NCI-H187 (cell line): ENCODE data around the gene IDH2.
"Not testable (repeated sequence)": the region's sequence is repeated elsewhere in the genome, so short reads cannot be mapped to it uniquely, and the experiment has no call there.

Source experiments
- DNase-seq, 2 experiments: peaks; one replicate each; lab custom pipeline; 2025; lab: John Stamatoyannopoulos, UW

IDH2 gene

DNA sequence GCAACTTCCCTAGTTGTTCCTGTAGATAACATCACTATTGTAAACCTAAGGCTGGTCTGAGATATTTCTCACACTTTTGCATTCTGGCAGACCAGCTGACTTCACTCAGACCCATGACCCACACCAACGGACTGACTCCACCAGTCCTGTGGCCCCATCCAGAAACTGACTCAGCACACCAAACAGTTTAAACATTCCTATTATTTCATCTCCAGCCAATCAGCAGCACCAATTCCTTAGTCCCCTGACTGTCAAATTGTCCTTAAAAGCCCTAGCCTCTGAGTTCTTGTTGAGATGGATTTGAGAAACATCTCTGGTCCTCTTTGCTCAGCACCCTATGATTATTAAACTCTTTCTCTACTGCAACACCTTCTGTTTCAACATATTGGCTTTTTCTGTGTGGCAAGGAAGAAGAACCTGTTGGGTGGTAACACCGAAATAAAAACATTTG is 12.2 kb upstream of the IDH2 start:
- no peak for DNase-seq

- no peak for DNase-seq
Measured at GRCh38 chr15:90113166-90113565, 10.9 kb upstream of the IDH2 start.

- DNase-seq = not testable (repeated sequence)
Measured at GRCh38 chr15:90109163-90109751, 7.0 kb upstream of the IDH2 start.

- DNase-seq = not testable (repeated sequence)
Measured at GRCh38 chr15:90108038-90108437, 5.8 kb upstream of the IDH2 start.

DNA sequence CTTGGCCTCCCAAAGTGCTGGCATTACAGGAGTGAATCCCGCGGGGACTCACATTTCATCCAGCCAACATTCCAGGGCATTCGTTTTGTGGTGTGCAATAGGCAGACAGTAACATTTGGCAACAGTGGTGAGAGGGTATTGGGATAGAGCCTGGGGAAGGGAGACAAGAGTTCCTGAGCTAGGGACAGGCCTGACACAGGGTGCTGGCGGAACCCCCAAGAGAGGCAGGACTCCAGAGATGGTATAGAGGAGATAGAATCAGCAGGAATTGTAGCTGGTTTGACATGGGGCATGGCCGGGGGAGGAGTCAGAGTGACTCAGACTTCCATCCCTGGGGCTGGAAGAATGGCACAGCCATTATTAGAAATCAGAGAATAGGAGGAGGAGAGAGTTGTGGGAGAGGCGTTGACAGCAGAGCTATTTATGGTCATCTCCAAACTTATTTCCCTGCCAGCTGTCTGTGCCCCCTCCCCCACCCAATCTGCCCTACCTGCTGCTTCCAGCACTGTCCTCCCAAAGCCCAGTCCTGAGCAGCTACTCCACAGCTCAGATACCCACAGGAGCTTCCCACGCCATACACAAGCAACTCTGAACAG is 4.4 kb upstream of the IDH2 start:
- no peak for DNase-seq

- DNase-seq = no peak
Measured at GRCh38 chr15:90105521-90105920, 3.3 kb upstream of the IDH2 start.

- DNase-seq = no peak
Measured at GRCh38 chr15:90104551-90104950, 2.3 kb upstream of the IDH2 start.

DNA sequence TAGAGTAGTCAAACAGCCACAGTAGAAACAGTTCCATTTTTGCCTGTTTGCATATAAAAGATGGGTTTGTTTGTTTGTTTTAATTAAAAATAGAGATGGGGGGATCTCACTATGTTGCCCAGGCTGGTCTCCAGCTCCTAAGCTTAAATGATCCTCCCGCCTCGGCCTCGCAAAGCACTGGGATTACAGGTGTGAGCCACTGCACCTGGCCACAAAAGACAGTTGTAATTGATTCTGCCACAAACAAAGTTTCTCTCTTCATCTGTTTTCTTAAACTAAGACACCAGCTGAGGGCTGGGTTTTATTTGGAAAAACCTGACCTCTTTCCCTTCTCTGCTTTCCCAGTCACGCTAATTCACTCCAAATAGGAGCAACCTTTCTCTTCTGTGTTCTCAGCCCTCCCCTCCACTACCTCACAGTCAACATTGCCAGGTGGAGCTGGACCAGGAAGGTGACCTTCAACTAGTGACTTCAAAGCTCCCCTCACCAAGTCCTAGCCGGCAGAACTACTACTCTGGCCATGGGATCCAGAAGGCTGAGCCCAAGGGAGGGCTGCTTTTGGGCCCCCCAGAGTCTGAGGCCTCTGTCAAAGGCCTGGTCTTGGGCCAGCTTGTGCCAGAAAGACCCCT is 1.5 kb upstream of the IDH2 start:
- DNase-seq = no peak

DNA sequence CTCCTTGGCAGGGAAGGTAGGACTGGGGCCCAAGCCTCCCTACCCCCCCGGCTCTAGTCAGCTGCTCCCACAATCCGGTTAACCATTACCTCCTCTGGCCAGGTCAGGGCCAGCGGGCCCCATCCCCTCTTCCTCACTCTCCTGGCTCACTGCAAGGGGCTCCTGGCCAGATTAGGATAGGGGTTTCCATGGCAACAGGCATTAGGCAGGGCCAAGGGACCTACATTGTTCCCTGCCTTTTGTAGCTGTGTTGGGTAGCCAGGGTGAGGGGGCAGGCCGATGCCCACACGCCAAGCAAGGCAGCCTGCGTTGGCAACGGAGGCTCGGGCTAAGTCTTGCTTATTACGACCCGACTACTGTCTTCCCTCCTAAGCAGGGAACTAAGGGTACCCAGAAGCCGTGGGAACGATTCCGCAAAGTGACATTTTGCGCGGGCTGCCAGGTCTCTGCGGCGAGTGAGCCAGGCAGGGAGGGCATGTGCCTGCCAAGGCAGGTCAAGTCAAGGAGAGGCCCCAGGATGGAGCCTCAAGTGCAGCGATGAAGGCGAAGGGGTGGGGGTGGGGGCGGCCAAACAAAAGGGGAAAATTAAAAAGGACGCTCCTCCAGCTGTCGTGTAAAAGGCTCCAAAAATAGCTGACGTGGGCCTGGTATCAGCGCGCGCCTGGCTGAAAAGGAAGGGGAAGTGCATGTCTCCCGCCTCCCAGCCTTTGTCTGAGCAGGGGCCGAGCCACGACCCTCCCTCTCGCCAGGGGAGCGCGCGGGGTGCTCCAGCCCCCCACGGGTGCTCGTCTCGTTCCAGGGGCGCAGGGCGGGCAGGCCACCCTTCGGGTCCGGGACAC is 919 bp downstream of the IDH2 start:
- DNase-seq = peak; percentile 26 to 29

DNA sequence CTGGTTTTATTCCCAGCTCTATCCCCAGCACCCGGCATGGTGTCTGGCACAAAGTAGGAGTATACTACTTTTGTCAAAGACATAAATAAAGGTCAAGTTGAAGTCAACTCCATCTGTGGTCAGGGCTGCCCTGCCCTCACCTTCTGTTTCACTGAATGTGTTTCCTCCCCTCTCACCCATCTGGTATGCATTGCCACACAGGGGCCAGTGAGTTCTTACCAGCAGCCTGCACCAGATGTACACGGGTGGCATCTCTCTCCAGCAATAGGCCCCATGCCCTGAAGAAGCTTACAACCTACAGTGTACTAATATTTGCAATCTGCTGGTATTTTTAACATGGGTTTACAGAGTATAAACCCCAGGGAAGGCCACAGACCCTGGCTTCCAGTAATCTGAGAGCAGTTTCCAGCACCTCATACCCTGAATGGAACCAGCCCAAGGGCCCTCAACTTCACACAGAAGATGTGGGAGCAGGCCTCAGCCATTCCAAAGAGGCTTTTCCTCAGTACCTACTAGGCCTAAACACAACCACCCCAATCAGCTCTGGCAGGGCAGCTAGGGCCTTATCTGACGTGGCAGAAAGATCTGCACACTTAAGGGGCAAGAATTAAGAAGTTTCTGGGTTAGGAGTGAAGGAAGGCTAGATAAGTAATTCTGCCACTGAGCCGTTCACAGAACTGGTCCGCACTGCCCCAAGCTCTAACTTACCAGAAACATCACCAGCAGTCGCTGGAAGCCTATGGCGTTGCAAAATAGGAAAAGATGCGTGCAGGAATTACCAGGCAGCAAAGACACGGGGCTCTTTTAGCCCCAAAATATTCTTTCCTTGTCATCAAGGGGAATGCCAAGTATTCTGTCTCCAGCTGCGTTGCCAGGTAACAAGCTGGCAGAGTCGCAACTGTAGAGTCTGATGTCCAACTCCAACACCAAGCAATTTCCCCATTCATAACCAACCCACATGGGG is 2.1 kb downstream of the IDH2 start:
- no peak for DNase-seq

DNA sequence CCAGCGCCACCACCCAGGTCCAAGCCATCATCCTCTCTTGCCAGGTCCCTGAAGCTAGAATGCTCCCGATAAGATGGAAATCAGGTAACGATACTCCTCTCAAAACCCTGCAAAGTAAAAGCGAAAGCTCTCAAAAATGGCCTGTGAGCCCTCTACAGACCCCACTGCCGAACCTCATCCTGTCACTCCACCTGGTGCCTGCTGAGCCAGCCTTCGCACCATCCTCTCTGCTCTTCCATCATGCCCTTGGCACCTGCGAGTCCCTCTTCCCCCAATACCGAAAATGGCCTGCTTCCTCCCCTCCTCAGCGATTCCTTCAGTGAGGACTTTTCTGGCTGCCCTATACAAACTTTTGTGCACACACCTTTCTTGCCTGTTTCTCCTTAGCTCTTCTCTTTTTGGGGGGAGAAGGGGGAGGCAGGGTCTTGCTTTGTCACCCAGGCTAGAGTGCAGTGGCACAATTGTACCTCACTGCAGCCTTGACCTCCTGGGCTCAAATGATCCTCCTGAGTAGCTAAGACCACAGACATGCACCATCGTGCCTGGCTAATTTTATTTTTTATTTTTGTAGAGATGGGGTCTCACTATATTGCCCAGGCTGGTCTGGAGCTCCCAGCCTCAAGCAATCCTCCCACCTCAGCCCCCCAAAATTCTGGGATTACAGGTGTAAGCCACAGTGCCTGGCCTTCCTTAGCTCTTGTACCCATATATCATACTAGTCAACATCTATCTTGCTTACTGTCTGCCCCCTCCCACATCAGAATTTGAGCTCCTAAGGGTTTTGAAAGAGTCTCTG is 3.0 kb downstream of the IDH2 start:
- DNase-seq = no peak

GRCh38 chr15:90097475-90097874 is 4.8 kb downstream of the IDH2 start:
- DNase-seq = no peak

DNA sequence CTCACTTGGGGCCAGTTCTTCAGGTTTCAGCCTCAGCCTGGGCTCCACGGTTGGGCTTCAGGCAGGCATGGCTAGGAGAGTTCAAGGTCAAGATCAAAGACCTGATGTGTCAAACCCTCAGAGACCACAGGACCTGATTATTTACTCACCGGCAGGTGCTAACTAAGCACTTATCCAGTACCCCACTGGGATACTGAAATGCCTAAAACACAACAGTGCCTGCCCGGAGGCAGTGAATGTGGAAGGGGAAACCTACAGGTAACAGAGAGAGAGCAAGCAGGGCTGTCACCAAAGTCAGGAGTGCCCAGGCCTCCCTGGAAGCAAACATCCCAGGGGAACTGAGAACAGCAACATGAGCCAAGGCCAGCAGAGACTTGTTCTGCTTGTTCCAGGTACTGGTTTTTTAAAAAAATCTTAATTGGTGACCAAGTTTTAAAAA is 6.7 kb downstream of the IDH2 start:
- DNase-seq = no peak

DNA sequence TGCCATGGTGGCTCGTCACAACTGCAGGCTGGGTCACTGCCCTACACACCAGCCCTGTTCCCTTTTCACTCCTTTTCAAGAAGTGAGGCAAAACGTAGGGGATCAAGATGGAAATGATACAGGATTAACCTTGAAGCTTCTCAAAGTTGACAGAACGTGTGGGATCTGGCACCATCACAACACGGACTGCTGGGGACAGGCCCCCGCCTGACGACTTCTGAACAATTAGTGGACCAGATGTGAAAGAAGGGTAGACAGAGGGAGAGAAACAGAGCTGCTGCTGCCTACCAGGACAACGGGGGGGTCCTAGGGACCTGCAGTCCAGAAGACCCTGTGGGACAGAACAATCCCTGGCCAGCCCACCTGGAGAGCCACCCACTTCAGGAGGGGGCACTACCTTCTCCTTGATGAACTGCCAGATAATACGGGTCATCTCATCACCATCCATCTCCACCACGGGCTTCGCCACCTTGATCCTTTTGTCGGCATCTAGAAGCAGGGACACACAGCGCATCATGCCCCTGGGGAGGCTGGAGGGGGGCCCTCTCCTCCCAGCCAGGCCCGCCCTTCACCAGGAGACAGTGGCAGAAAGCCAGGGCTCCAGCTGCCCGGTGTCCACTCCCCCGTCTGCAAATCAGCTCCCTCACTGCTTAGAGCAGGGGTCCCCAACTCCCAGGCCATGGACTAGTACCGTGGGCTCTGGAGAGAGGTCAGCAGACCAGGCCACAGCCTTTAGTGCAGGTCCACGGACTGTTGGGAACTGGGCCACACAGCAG is 10.9 kb downstream of the IDH2 start:
- no peak for DNase-seq

DNA sequence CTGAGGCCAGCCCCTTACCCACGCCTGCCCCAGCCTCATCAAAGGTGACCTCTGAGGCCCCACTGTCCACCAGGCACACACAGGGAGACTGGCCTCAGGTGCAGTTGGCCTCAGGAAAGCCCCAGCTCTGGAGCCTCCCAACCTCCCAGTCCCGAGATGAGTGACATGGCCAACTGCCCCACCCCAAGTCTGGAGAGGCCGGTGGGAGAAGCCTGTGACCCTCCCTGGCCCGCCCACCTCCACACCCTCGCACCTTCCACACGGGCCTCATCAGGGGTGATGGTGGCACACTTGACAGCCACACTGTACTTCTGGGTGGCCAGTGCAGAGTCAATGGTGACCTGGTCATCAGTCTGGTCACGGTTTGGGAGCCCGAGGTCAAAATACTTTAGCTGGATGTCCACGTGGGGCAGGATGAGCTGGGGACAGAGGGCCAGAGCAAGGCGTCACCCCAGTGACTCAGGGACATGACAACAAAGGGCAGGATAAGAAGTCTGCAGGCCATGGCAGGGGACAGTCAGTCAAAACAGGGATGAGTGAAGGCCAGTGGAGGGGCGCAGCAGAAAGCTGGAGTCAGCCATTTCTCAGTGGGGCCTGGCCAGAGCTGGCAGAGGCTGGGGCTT is 11.9 kb downstream of the IDH2 start:
- no peak for DNase-seq

GRCh38 chr15:90087454-90088154 is 14.7 kb downstream of the IDH2 start:
- no peak for DNase-seq

DNA sequence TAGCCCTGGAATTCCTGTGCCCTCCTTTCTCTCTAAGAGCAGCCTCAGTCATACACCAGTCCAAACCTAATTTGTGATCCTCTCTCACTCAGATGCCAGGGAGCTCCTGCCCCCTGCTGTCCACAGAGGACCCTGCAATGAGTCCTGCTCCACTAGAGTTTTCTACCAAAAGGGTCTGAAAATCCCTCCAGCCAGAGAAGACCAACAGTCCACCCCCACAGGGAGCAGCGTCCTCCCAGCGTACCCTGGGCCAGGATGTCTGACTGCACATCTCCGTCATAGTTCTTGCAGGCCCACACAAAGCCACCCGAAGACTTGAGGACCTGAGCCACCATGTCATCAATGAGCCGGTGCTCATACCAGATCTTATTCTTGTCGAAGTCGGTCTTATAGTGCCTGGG is 15.4 kb downstream of the IDH2 start:
- no peak for DNase-seq

- DNase-seq = no peak
Measured at GRCh38 chr15:90085565-90085964, 16.7 kb downstream of the IDH2 start.
